Iris pigment epithelial cell (primary cell): Measurements from ENCODE around the gene SLC35F6.
A peak's percentile ranks its signal among the peaks of the same experiment; 100 is the strongest.

Experiments used
- DNase-seq: peaks from one replicate; pipeline ENCODE4 v3.0.0-alpha.2; 2011; ENCODE audit warnings: low read depth

The SLC35F6 gene, protein sequence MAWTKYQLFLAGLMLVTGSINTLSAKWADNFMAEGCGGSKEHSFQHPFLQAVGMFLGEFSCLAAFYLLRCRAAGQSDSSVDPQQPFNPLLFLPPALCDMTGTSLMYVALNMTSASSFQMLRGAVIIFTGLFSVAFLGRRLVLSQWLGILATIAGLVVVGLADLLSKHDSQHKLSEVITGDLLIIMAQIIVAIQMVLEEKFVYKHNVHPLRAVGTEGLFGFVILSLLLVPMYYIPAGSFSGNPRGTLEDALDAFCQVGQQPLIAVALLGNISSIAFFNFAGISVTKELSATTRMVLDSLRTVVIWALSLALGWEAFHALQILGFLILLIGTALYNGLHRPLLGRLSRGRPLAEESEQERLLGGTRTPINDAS

GRCh38 chr2:26764078-26764887 lies at the start of gene SLC35F6:
Gene SLC35F6, plus strand, starts transcription at chr2:26764284. Its CDS starts 66 bp downstream, at chr2:26764350.
- peak; percentile 77 for DNase-seq

- DNase-seq, result no peak
Observed at GRCh38 chr2:26715528-26716270, 48.4 kb upstream of the SLC35F6 start.

- no peak for DNase-seq
Observed at GRCh38 chr2:26716340-26716739, 47.7 kb upstream of the SLC35F6 start.

DNA sequence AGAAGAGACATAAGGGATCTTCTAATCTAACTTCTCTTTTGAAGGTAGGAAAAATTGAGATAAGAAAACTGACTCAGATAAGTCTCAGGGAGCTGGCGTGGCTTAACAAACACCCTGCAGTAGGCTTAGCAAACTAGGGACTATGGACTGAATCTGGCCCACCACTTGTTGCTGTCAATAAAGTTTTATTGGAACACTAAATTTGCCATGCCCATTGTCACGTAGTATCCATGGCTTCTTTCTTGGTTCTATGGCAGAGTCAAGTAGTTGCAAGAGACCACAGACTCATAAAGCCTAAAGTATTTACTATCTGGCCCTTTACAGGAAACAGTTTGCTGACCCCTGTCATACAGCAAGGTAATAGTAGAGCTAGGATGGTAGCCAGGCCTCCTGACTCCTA lies 47.3 kb upstream of the SLC35F6 start:
- no peak for DNase-seq

GRCh38 chr2:26717362-26717761 lies 46.7 kb upstream of the SLC35F6 start:
- DNase-seq, result no peak

DNA sequence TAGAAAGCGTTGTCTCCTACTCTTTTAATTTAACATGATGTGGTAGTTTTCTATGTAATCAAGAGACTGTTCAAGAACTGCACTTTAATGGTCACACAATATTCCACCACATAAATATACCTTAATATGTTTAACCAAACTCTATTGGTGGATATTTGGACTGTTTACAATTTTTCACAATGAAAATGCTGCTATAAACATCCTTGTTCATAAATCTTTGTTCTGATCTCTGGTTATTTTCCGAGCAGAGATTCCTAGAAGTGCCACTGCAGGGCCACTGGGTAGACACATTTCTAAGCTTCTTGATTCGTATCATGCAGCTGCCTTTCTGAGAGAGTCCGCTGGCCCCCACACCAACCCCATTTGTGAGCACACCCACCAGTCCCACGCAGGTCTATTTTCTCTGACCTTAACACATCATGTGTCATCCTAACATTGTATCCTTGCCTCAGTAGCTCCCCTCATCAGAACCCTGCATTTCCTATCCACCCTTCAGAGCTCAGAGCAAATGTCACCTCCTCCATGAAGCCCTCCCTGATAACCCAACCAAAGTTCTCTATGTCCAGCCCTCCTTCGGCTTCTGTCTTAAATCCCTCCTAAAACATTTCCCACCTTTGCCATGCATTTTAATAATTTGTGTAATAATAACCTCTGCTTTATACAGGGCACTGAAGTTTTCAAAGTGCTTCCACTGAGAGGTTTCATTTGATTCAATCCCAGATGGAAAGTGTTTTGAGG lies 45.0 kb upstream of the SLC35F6 start:
- no peak for DNase-seq

DNA sequence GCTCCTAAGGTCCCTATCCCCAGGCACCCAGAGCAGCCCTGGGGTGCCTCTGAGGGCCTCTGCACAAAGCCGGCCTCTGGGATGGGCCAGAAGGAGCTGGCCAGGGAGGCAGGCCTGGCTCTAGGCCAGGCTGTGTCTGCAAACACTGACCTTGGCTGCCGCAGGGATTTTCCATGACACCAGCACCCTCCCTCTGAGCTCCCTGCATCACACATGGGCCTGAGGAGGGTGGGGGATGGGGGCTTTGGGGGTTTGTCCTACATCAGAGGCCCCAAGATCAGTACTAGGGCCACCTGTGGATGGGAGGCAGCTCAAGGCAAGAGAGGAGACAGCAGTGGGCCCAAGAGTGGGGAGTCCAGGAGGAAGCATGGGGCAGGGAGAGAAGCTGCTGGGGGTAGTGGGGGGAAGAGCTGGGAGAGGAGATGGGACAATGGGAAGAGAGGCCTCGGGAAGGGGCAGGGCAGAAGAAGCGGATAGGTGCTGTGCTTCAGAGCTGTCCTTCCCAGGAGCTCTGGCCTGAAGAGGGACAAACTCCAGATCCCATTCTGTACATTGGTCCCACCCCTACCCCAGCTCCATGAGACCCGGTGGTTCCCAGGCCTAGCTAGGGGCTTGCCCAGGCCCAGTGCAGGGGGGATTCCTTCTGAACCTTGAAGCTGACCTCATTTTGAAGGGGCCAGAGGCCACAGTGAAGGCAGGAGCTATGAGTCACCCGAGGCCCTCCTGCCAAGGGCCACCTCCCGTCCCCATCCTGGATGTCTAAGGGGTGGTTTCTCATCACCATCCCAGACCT lies 43.6 kb upstream of the SLC35F6 start:
- peak; percentile 90 for DNase-seq

DNA sequence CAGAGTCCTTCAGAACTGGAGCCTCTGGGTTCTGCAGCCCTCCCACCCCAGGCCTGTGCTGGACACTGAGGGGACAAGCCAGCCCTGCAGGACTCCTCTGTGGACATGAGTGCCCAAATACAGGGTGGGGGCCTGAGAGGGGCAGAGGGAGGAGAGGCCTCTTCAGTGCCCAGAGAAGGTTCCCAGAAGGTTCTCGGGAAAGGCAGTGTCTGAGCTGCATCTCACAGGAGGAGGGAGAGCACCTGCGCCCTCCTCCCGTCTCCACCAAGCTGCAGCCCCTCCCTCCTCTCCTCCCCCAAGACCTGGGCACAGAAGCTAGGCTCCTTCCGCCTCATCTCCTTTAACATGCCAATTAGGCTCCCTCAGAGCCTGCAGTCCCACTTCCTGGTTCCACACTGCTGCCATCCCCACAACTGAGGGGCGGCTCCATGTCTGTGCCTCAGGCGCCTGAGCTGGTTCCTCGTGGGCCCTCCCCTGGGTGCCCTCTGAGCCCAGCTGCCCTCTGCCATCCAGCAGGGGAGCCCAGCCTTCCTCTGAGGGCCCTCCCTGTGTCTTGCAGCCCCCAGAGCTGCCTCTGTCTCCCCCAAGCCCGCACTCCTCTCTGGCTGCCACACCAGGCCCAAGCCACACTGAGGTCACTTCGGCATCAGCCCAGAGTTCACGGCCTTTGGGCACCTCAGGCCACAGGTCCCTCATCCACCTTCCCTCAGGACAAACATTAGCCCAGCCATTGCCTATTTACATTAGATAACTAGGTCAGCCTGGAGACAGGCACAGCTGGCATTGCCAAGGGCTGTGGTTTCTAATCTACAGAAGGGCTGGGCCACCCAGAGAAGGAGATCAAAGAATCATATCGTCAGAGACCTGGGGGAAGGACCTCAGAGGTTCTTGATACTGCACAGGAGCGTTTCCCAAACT lies 42.7 kb upstream of the SLC35F6 start:
- DNase-seq, result no peak

GRCh38 chr2:26722328-26722727 lies 41.8 kb upstream of the SLC35F6 start:
- no peak for DNase-seq

- no peak for DNase-seq
Observed at GRCh38 chr2:26722911-26723310, 41.2 kb upstream of the SLC35F6 start.

GRCh38 chr2:26723475-26723874 lies 40.6 kb upstream of the SLC35F6 start:
- no peak for DNase-seq

DNA sequence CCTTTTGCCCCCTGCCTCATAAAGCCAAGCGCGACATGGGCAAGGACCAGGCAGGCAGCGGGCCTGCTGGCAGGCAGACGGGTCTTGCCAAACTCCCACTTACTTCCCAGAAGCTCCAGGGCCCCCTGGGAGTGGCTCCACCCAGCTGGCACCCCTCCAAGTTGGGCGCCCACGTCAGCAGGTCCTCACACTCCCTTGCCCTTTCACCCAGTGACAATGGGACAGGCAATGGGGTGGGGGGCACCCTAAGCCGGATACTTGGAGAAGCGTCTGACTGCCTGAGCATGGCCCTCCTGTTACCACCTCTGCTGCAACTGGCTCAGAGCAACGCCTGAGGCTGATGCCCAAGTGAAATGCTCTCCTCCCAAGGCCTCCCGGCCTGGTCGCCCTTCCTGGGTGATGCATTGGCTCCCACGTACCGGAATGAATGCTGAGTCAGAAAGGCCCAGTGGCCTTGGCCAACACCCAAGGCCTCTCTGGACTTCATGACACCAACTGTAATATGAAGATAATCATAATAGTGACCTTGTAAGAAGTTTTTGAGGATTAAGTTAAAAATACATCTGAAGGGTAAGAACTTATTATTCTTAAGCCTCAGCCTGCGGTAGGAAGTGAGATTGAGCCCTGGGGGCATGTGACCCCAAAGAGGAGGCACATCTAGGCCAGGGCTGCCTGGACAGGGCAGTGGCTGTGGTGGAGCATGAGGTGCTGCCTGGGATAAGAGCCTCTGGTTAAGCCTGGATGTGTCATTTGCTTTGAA lies 39.9 kb upstream of the SLC35F6 start:
- peak; percentile 81 for DNase-seq

- no peak for DNase-seq
Observed at GRCh38 chr2:26724784-26725520, 39.1 kb upstream of the SLC35F6 start.

- no peak for DNase-seq
Observed at GRCh38 chr2:26725521-26725820, 38.6 kb upstream of the SLC35F6 start.

DNA sequence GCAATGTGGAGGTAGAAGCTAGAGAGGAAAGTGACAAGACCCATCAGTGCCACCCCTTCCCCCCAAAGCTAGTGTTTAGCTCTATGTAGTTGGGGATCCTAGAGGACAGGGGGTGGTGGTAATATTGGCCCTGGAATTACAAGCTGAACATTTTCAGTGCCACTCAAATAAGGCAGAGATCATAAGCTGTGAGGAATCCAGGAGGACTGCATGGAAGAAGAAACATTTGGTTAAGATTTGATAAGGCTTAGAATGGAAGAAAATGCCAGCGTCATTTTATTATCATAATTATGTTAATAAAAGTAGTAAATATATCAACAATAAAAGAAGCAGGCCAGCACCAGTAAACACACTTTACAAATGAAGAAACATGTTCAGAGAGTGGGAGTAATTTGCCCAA lies 37.9 kb upstream of the SLC35F6 start:
- no peak for DNase-seq

DNA sequence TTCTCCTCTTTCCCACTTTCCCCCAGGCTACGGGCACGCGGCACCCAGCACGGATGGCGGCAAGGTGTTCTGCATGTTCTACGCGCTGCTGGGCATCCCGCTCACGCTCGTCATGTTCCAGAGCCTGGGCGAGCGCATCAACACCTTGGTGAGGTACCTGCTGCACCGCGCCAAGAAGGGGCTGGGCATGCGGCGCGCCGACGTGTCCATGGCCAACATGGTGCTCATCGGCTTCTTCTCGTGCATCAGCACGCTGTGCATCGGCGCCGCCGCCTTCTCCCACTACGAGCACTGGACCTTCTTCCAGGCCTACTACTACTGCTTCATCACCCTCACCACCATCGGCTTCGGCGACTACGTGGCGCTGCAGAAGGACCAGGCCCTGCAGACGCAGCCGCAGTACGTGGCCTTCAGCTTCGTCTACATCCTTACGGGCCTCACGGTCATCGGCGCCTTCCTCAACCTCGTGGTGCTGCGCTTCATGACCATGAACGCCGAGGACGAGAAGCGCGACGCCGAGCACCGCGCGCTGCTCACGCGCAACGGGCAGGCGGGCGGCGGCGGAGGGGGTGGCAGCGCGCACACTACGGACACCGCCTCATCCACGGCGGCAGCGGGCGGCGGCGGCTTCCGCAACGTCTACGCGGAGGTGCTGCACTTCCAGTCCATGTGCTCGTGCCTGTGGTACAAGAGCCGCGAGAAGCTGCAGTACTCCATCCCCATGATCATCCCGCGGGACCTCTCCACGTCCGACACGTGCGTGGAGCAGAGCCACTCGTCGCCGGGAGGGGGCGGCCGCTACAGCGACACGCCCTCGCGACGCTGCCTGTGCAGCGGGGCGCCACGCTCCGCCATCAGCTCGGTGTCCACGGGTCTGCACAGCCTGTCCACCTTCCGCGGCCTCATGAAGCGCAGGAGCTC lies 36.2 kb upstream of the SLC35F6 start:
- peak; percentile 32 for DNase-seq

GRCh38 chr2:26729311-26729710 lies 34.8 kb upstream of the SLC35F6 start:
- DNase-seq, result no peak
